GM18511 (cell line): Measurements from ENCODE around the gene CUX1.
"Not testable (repeated sequence)": the region's sequence is repeated elsewhere in the genome, so short reads cannot be mapped to it uniquely, and the experiment has no call there.

Experiments used
- ATAC-seq: cut with Tn5 transposase; IDR thresholded peaks from one replicate; pipeline ENCODE4 v1.9.1; 2021; ENCODE audit warnings: mild to moderate bottlenecking, moderate library complexity; ENCODE audit not compliant: unreplicated experiment

CUX1 gene

GRCh38 chr7:101824440-101824839 lies 7.0 kb downstream of the CUX1 start:
- no peak for ATAC-seq

GRCh38 chr7:101826081-101826835 lies 8.8 kb downstream of the CUX1 start:
- no peak for ATAC-seq

- ATAC-seq = no peak
Measured at GRCh38 chr7:101828301-101829020, 11.0 kb downstream of the CUX1 start.

GRCh38 chr7:101829374-101829773 lies 11.9 kb downstream of the CUX1 start:
- ATAC-seq = no peak

- ATAC-seq = no peak
Measured at GRCh38 chr7:101829821-101830220, 12.4 kb downstream of the CUX1 start.

GRCh38 chr7:101831396-101831795 lies 14.0 kb downstream of the CUX1 start:
- ATAC-seq = not testable (repeated sequence)

- no peak for ATAC-seq
Measured at GRCh38 chr7:101832205-101832631, 14.8 kb downstream of the CUX1 start.

- no peak for ATAC-seq
Measured at GRCh38 chr7:101832685-101833375, 15.4 kb downstream of the CUX1 start.

GRCh38 chr7:101833799-101834198 lies 16.4 kb downstream of the CUX1 start:
- no peak for ATAC-seq

- no peak for ATAC-seq
Measured at GRCh38 chr7:101835136-101835535, 17.7 kb downstream of the CUX1 start.

- ATAC-seq = not testable (repeated sequence)
Measured at GRCh38 chr7:101837433-101837832, 20.0 kb downstream of the CUX1 start.

GRCh38 chr7:101838837-101839483 lies 21.5 kb downstream of the CUX1 start:
- ATAC-seq = no peak

GRCh38 chr7:101841328-101841727 lies 23.9 kb downstream of the CUX1 start:
- ATAC-seq = no peak

- no peak for ATAC-seq
Measured at GRCh38 chr7:101843293-101844271, 26.2 kb downstream of the CUX1 start.

- no peak for ATAC-seq
Measured at GRCh38 chr7:101845974-101846373, 28.5 kb downstream of the CUX1 start.

- no peak for ATAC-seq
Measured at GRCh38 chr7:101846800-101847538, 29.5 kb downstream of the CUX1 start.

GRCh38 chr7:101848208-101848951 lies 31.0 kb downstream of the CUX1 start:
- ATAC-seq = no peak

GRCh38 chr7:101849314-101849713 lies 31.9 kb downstream of the CUX1 start:
- not testable (repeated sequence) for ATAC-seq

GRCh38 chr7:101852364-101852763 lies 34.9 kb downstream of the CUX1 start:
- ATAC-seq = not testable (repeated sequence)
